SK-MEL-5 (cell line): ENCODE measurements around the gene CACNA1H. TPM values are rescaled to one million over a fixed set of nuclear protein-coding genes. Genes with fewer than 3 reads are reported as not detected.

Experiments
- DNase-seq: peaks from one replicate; pipeline ENCODE4 v3.0.0-alpha.2; 2016; ENCODE audit warnings: low read depth, low spot score
- in situ Hi-C: cut with HindIII; loops from 2 replicates; pipeline ENCODE4 v1.10.0; 2016; ENCODE audit warnings: low sequenced_read_pairs, high pct_unique_total_duplicates, low pct_unique_long_range_greater_than_20kb
- total RNA-seq: library from RNA; depleted of rRNA; stranded (reverse); fragments of >200 nt; shearing (Covaris generic); gene quantifications from 2 replicates; pipeline ENCODE4 v1.2.3, GENCODE V29; 2014

CACNA1H gene
- total RNA-seq, 1 experiment from 2014 or later, result 17.6 TPM

GRCh38 chr16:1152123-1152638, 725 bp upstream of the CACNA1H start:
- in situ Hi-C loops, result no loop called here
- DNase-seq, result peak; percentile 2

- DNase-seq, result no peak
- in situ Hi-C loops, result no loop called here
These were observed 714 bp downstream of the CACNA1H start for GRCh38 chr16:1153480-1154160.

GRCh38 chr16:1154291-1154886, 1.5 kb downstream of the CACNA1H start:
- DNase-seq, result no peak
- in situ Hi-C loops, result no loop called here

GRCh38 chr16:1154887-1155331, 2.0 kb downstream of the CACNA1H start:
- no peak for DNase-seq
- in situ Hi-C loops, result no loop called here

- in situ Hi-C loops, result no loop called here
- no peak for DNase-seq
These were observed 2.6 kb downstream of the CACNA1H start for GRCh38 chr16:1155353-1156054.

GRCh38 chr16:1156055-1156982, 3.4 kb downstream of the CACNA1H start:
- no peak for DNase-seq
- in situ Hi-C loops, result no loop called here

- DNase-seq, result no peak
- in situ Hi-C loops, result no loop called here
These were observed 4.2 kb downstream of the CACNA1H start for GRCh38 chr16:1156983-1157638.

GRCh38 chr16:1157639-1158455, 4.9 kb downstream of the CACNA1H start:
- no peak for DNase-seq
- in situ Hi-C loops, result no loop called here

GRCh38 chr16:1158456-1159324, 5.8 kb downstream of the CACNA1H start:
- no peak for DNase-seq
- in situ Hi-C loops, result no loop called here

- in situ Hi-C loops, result no loop called here
- DNase-seq, result no peak
These were observed 6.5 kb downstream of the CACNA1H start for GRCh38 chr16:1159325-1159972.

GRCh38 chr16:1159973-1160772, 7.3 kb downstream of the CACNA1H start:
- no peak for DNase-seq
- in situ Hi-C loops, result no loop called here

- in situ Hi-C loops, result no loop called here
- no peak for DNase-seq
These were observed 8.0 kb downstream of the CACNA1H start for GRCh38 chr16:1160773-1161348.

GRCh38 chr16:1162701-1163566, 10.0 kb downstream of the CACNA1H start:
- in situ Hi-C loops, result no loop called here
- DNase-seq, result no peak
